Inferior parietal cortex (tissue), 1 donor: ENCODE results near the gene TMEFF1.

Experiments
- DNase-seq: peaks from one replicate; pipeline ENCODE4 v3.0.0-alpha.2; 2016; ENCODE audit errors: extremely low spot score

Gene TMEFF1

DNA sequence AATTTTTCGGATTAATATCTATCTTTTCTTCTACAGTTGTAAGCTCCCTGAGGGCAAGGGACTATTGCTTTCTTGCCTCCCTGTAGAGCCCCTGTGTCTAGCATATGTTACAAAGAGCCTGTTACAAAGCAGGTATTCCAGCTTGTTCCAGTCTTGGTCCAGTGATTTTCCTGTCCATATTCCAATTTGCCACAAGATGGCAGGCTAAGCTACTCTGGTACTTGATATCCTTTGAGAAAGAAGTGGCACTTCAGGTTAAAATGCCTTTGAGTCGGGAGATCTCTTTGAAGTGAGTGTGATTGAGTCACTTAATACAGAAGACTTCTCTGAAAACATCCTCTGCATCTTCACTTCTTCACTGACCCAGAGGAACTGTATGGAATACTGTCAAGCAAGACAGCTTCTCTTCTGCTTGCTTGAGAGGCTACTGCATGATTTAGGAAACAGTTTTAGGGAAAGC, 129.4 kb downstream of the TMEFF1 start:
- peak; percentile 84 for DNase-seq

DNA sequence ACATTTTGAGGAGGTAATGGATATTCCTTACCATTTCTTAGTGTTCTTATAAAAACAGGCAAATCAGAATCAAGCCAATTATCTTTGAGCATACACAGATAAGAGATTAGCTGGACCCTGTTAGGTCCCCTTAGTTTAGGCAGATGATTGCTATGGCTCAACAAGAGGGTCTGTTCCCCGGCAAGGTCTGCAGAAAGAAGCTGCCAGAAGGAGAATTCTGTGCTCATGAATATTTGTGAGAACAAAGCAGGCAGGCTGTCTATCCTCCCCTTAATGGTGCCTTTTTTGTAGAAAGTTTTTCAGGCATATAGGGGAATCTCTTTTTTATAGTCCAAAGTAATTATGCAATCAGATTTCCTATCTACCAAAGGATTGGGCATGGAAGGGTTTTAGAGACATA, 132.5 kb downstream of the TMEFF1 start:
- no peak for DNase-seq

DNA sequence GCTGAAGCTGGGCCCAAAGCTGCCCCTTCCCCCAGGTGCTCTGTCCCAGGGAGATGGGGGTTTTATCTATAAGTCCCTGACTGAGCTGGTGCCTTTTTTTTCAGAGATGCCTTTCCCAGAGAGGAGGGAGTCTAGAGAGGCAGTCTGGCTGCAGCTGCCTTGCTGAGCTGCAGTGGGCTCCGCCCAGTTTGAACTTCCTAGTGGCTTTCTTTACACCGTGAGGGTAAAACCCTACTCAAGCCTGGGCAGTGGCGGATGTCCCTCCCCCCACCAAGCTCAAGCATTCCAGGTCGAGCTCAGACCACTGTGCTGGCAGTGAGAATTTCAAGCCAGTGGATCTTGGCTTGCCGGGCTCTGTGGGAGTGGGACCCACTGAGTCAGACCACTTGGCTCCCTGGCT, 146.2 kb downstream of the TMEFF1 start:
- no peak for DNase-seq

DNA sequence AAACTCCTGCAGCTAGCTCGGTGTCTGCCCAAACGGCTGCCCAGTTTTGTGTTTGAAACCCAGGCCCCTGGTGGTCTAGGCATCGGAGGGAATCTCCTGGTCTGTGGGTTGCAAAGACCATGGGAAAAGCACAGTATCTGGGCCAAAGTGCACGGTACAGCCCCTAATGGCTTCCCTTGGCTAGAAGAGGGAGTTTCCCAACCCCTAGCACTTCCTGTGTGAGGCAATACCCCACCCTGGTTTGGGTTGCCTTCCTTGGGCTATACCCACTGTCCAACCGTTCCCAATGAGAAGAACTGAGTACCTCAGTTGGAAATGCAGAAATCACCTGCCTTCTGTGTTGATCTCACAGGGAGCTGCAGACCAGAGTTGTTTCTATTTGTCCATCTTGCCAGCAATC, 146.7 kb downstream of the TMEFF1 start:
- no peak for DNase-seq

DNA sequence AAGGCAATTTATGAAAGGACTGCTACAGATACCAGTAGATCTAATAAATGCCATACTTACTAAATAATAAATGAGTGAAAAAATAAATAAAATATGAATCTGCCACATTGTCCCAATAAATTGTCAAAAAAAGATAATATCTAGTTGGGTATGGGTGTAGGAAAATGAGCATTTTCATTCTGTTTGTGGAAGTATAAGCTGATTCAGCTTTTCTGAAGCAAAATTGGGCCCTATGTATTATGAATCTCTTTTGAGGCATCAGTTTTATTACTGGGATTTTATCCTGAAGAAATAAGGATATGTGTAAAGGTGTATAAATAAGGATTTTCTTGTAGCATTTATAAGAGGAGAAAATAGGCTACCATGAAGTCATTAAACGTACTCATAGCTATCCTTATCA, 151.0 kb downstream of the TMEFF1 start:
- no peak for DNase-seq

DNA sequence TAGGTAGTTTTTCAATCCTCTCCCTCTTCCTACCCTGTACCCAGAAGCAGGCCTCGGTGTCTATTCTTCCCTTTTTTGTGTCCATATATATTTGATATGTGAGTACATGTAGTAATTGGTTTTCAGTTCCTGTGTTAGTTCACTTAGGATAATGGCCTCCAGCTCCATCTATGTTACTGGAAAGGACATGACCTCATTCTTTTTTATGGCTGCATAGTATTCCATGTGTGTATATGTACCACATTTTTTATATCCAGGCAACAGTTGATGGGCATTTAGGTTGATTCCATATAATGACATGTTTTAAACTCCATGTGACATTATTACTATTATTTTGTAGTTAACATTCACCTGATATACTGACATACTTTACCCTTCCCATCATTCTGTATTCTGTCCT, 154.0 kb downstream of the TMEFF1 start:
- no peak for DNase-seq
